Memory B cell (primary cell): Measurements from ENCODE around the gene PTPRE.

Experiments
- ATAC-seq: fragments of 150-1000 bp; cut with Tn5 transposase; 2 replicates; pipeline ENCODE4 v1.10.0; 2021; ENCODE audit warnings: low read depth, mild to moderate bottlenecking, moderate library complexity
- DNase-seq, 2 donors: peaks; one replicate each; pipeline ENCODE4 v3.0.0; 2022; ENCODE audit warnings: low spot score in 2 of 2
- H3K27ac Mint-ChIP-seq: one replicate; pipeline ENCODE4 v1.8.0; 2022; ENCODE audit warnings: mild to moderate bottlenecking, moderate library complexity, mixed read lengths
- H3K27me3 Mint-ChIP-seq: one replicate; pipeline ENCODE4 v1.8.0; 2022; ENCODE audit warnings: mixed read lengths
- H3K36me3 Mint-ChIP-seq: one replicate; pipeline ENCODE4 v1.8.0; 2022; ENCODE audit warnings: mild to moderate bottlenecking, mixed read lengths
- H3K4me1 Mint-ChIP-seq: one replicate; pipeline ENCODE4 v1.8.0; 2022; ENCODE audit warnings: mixed read lengths
- H3K4me3 Mint-ChIP-seq: one replicate; pipeline ENCODE4 v1.8.0; 2022; ENCODE audit warnings: mild to moderate bottlenecking, moderate library complexity, mixed read lengths
- H3K9me3 Mint-ChIP-seq: one replicate; pipeline ENCODE4 v1.8.0; 2022; ENCODE audit warnings: mixed read lengths

Gene PTPRE

GRCh38 chr10:128046156-128046952 lies 139.5 kb downstream of the PTPRE start:
- ATAC-seq (no peak), DNase-seq (no peak)
- Mint-ChIP-seq H3K4me3 (peak overlapping the region; percentile 18), H3K27me3 (no peaks in the 10 kb centered on the region), H3K36me3 (peaks cover 6% of the 10 kb centered on the region), H3K4me1 (peaks cover 40% of the 10 kb centered on the region), H3K9me3 (no peaks in the 10 kb centered on the region), H3K27ac (peak overlapping the region; percentile 65)

GRCh38 chr10:128046953-128047290 lies 140.0 kb downstream of the PTPRE start:
- peak overlapping the region; percentile 86 for H3K27ac Mint-ChIP-seq
- no peak for DNase-seq
- no peaks in the 10 kb centered on the region for H3K27me3 Mint-ChIP-seq
- no peak for ATAC-seq
- H3K4me3 Mint-ChIP-seq, result peak overlapping the region; percentile 92
- H3K36me3 Mint-ChIP-seq, result peaks cover 8% of the 10 kb centered on the region
- peaks cover 40% of the 10 kb centered on the region for H3K4me1 Mint-ChIP-seq
- no peaks in the 10 kb centered on the region for H3K9me3 Mint-ChIP-seq

DNA sequence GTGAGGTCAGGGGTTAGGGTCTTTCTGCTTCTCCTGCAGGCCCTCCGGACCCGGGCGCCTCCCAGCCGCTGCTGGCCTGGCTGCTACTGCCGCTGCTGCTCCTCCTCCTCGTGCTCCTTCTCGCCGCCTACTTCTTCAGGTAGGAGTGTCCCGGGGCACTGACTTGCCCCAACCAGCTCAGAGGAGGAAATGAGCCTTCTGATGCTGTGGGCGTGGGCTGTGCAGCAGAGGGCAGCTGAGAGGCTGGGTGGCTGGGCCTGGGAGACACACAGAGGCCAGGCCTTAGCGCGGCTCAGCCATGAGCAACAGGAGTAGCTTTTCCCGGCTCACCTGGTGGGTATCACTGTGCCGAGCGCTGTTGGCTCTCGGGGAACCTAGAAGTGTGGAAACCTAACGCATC lies 140.4 kb downstream of the PTPRE start:
- DNase-seq, result peak; percentile 63 to 69
- H3K9me3 Mint-ChIP-seq, result no peaks in the 10 kb centered on the region
- ATAC-seq, result peak; percentile 99
- H3K27me3 Mint-ChIP-seq, result no peaks in the 10 kb centered on the region
- H3K4me3 Mint-ChIP-seq, result peak overlapping the region; percentile 92
- H3K4me1 Mint-ChIP-seq, result peaks cover 40% of the 10 kb centered on the region
- H3K27ac Mint-ChIP-seq, result peak overlapping the region; percentile 86
- H3K36me3 Mint-ChIP-seq, result peaks cover 10% of the 10 kb centered on the region

- no peaks in the 10 kb centered on the region for H3K27me3 Mint-ChIP-seq
- DNase-seq, result no peak
These were observed 141.3 kb downstream of the PTPRE start for GRCh38 chr10:128047991-128048818.

GRCh38 chr10:128048819-128049210 lies 141.9 kb downstream of the PTPRE start:
- Mint-ChIP-seq H3K36me3 (peaks cover 13% of the 10 kb centered on the region), H3K4me1 (peaks cover 40% of the 10 kb centered on the region), H3K9me3 (no peaks in the 10 kb centered on the region), H3K4me3 (peak overlapping the region; percentile 92), H3K27ac (peak overlapping the region; percentile 86), H3K27me3 (no peaks in the 10 kb centered on the region)
- DNase-seq, result no peak
- no peak for ATAC-seq

More at GRCh38 chr10:128047991-128048818, 141.3 kb downstream of the PTPRE start:
- peaks cover 13% of the 10 kb centered on the region for H3K36me3 Mint-ChIP-seq
- peaks cover 40% of the 10 kb centered on the region for H3K4me1 Mint-ChIP-seq
- peak overlapping the region; percentile 86 for H3K27ac Mint-ChIP-seq
- H3K4me3 Mint-ChIP-seq, result peak overlapping the region; percentile 92
- ATAC-seq, result peak; percentile 26
- H3K9me3 Mint-ChIP-seq, result no peaks in the 10 kb centered on the region

DNA sequence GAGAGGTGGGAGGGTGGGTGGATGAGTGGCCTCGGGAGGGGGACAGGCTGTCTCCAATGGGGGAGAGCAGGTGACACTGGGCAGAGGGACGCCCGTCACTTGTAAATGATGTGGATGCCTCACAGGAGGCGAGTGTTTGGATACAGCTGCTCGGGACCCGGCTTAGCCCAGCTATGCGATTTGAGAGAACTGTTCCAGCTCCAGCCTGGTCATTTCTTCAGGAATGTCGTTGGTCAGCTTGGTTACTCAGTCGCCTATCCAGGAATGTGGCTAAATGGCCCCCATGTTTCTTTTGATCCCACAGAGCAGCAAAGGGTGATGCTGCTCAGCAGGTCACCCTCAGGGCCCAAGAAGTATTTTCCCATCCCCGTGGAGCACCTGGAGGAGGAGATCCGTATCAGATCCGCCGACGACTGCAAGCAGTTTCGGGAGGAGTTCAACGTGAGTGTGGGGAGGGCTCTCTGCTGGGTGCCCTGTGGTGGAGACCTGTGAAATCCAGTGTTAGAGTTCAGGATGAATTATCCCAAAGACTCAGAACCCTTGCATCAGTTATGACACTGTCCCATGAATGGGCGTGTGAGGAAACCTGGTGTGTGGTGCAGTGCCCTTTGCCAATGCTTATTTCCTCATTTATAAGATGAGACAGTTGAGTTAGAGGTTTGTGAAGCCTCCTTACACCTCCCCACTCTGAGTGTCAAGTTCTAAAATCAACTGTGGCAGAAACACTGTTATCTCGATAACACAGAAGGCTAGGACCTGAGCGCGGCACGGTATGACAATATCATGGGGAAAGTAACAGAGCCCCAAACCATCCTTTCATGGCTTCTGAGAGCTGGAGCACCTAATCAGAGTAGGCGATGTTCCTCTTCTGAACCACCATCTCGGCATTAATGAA lies 142.6 kb downstream of the PTPRE start:
- no peaks in the 10 kb centered on the region for H3K27me3 Mint-ChIP-seq
- peak overlapping the region; percentile 86 for H3K27ac Mint-ChIP-seq
- peaks cover 16% of the 10 kb centered on the region for H3K36me3 Mint-ChIP-seq
- DNase-seq (no peak), ATAC-seq (no peak)
- H3K4me3 Mint-ChIP-seq, result no peak overlapping the region
- H3K4me1 Mint-ChIP-seq, result peaks cover 40% of the 10 kb centered on the region
- H3K9me3 Mint-ChIP-seq, result no peaks in the 10 kb centered on the region

GRCh38 chr10:128050121-128050516 lies 143.2 kb downstream of the PTPRE start:
- ATAC-seq (no peak), DNase-seq (no peak)
- peak overlapping the region; percentile 61 for H3K4me3 Mint-ChIP-seq
- H3K27me3 Mint-ChIP-seq, result no peaks in the 10 kb centered on the region
- H3K4me1 Mint-ChIP-seq, result peaks cover 37% of the 10 kb centered on the region
- no peaks in the 10 kb centered on the region for H3K9me3 Mint-ChIP-seq
- H3K27ac Mint-ChIP-seq, result no peak overlapping the region
- peaks cover 19% of the 10 kb centered on the region for H3K36me3 Mint-ChIP-seq

GRCh38 chr10:128050936-128051335 lies 144.0 kb downstream of the PTPRE start:
- Mint-ChIP-seq H3K36me3 (peaks cover 22% of the 10 kb centered on the region), H3K9me3 (no peaks in the 10 kb centered on the region), H3K4me1 (peaks cover 34% of the 10 kb centered on the region), H3K27ac (no peak overlapping the region), H3K27me3 (no peaks in the 10 kb centered on the region), H3K4me3 (no peak overlapping the region)
- DNase-seq (no peak), ATAC-seq (no peak)

- Mint-ChIP-seq H3K36me3 (peaks cover 27% of the 10 kb centered on the region), H3K9me3 (no peaks in the 10 kb centered on the region), H3K4me3 (no peak overlapping the region), H3K4me1 (peaks cover 31% of the 10 kb centered on the region), H3K27ac (no peak overlapping the region), H3K27me3 (no peaks in the 10 kb centered on the region)
- DNase-seq (no peak), ATAC-seq (no peak)
These were observed 144.6 kb downstream of the PTPRE start for GRCh38 chr10:128051548-128051947.

DNA sequence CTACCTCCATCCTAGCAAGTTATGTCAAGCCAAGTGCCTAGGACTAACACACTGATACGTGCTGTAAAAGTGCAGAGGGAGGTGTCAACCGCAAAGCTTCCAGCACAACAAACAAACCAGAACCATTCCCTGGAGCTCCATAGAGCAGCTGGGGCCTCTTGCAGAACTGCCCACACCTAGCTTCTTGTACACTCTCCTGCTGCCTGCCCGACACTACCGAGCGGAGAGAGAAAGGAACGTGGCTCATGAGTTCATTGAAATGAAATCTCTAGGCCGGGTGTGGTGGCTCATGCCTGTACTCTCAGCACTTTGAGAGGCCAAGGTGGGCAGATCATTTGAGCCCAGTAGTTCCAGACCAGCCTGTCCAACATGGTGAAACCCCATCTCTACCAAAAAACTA lies 145.8 kb downstream of the PTPRE start:
- ATAC-seq (no peak), DNase-seq (no peak)
- no peak overlapping the region for H3K27ac Mint-ChIP-seq
- H3K9me3 Mint-ChIP-seq, result no peaks in the 10 kb centered on the region
- H3K36me3 Mint-ChIP-seq, result peaks cover 31% of the 10 kb centered on the region
- peaks cover 26% of the 10 kb centered on the region for H3K4me1 Mint-ChIP-seq
- H3K4me3 Mint-ChIP-seq, result no peak overlapping the region
- no peaks in the 10 kb centered on the region for H3K27me3 Mint-ChIP-seq

GRCh38 chr10:128053356-128053755 lies 146.5 kb downstream of the PTPRE start:
- ATAC-seq (no peak), DNase-seq (no peak)
- no peak overlapping the region for H3K4me3 Mint-ChIP-seq
- no peaks in the 10 kb centered on the region for H3K9me3 Mint-ChIP-seq
- peaks cover 31% of the 10 kb centered on the region for H3K36me3 Mint-ChIP-seq
- peaks cover 20% of the 10 kb centered on the region for H3K4me1 Mint-ChIP-seq
- no peak overlapping the region for H3K27ac Mint-ChIP-seq
- no peaks in the 10 kb centered on the region for H3K27me3 Mint-ChIP-seq

DNA sequence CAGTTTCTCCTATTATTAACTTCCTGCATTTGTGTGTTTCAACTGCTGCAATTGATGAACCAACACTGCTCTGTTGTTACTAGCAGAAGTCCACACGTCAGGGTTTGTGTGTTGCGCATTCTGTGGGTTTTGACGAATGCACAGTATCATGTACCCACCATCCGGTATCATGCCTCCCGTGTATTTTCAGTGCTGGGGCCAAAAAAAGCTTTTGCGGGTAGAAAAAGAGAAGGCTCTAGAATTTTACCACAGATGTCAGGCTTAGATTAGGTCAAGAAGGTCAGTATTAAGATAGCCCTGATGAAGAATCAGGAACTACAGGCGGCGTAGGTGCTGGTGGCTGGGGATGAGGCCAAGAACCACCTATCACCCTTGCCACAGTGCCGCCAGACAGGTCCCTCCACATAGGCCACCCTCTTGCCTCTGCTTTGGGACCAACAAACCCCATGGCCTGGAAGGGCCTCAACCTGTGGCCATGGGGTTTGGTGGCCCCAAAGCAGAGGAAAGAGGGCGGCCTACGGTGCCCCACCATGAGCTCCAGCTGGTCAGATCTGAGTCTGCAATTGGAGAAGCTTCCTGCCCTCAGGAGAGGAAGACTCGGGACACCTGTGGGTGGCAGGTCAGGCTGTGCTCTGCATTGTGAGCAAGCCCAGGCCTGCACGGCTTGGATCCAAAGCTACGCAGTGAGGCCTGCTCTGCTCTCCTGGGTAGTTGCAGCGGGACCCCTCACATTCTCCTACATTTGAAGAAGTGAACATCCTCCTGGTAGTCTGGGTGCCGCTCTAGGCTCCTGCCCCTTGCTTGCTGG lies 147.5 kb downstream of the PTPRE start:
- Mint-ChIP-seq H3K9me3 (no peaks in the 10 kb centered on the region), H3K36me3 (peaks cover 31% of the 10 kb centered on the region), H3K4me3 (no peak overlapping the region), H3K27ac (no peak overlapping the region), H3K27me3 (no peaks in the 10 kb centered on the region), H3K4me1 (peaks cover 22% of the 10 kb centered on the region)
- DNase-seq, result no peak
- no peak for ATAC-seq
